ENCODE data around the gene VWA8. TPM values are rescaled to one million over a fixed set of nuclear protein-coding genes. Genes with fewer than 3 reads are reported as not detected.

VWA8 gene
- total and polyA plus RNA-seq, 4 donors: 7.1 to 50.3 (median 12.4) TPM

DNA sequence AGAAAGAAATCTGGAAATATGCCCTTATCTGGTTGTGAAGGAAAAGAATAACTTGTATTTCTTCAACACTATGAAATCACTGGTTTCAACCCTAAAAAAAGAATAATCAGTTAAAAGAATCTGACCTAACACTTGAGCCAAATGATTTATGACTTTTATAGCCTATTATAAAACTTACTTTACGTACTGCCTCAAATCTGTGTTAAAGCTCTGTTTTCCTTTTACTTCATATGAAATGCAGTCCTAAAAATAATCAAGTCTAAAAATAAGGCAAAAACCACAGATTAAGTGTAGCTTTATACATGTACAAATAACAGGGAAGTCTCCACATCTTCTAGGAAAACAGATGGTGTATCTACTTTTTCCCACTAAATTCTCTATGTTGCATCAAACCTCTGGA lies 101.3 kb downstream of the VWA8 start:
- H3K9me3 ChIP-seq (ENCODE audit: control insufficient read depth in 4 of 4, low read length in 3 of 4): no peaks in the 10 kb centered on the region
- peaks cover 5 to 14% (median 8%) of the 10 kb centered on the region in 4 donors for H3K36me3 ChIP-seq (ENCODE audit: control insufficient read depth in 4 of 4, insufficient read depth in 3 of 4, low read depth in 1 of 4, low read length in 3 of 4)
- no peak for TF ChIP-seq YY1 (IDR thresholded peaks at IDR 0.05)
- TF ChIP-seq HNF4G (IDR thresholded peaks at IDR 0.05): no peak
- no peak for TF ChIP-seq CTCF (IDR thresholded peaks at IDR 0.05; ENCODE audit: low read depth, low read length, missing input control)
- no peak for TF ChIP-seq JUND (IDR thresholded peaks at IDR 0.05)
- no peak for TF ChIP-seq FOXA2 (IDR thresholded peaks at IDR 0.05)
- TF ChIP-seq NR2F2 (IDR thresholded peaks at IDR 0.05): no peak
- TF ChIP-seq, protein P1, sequence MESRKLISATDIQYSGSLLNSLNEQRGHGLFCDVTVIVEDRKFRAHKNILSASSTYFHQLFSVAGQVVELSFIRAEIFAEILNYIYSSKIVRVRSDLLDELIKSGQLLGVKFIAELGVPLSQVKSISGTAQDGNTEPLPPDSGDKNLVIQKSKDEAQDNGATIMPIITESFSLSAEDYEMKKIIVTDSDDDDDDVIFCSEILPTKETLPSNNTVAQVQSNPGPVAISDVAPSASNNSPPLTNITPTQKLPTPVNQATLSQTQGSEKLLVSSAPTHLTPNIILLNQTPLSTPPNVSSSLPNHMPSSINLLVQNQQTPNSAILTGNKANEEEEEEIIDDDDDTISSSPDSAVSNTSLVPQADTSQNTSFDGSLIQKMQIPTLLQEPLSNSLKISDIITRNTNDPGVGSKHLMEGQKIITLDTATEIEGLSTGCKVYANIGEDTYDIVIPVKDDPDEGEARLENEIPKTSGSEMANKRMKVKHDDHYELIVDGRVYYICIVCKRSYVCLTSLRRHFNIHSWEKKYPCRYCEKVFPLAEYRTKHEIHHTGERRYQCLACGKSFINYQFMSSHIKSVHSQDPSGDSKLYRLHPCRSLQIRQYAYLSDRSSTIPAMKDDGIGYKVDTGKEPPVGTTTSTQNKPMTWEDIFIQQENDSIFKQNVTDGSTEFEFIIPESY (IDR thresholded peaks at IDR 0.05): no peak
- 83% methylated on average over 1 of the region's 1 CpG for WGBS
- no peaks in the 10 kb centered on the region for H3K27me3 ChIP-seq (ENCODE audit: control insufficient read depth in 4 of 4, insufficient read depth in 4 of 4, low read length in 3 of 4)
- H3K4me3 ChIP-seq (ENCODE audit: low read depth in 1 of 3, low read length in 3 of 3): no peak overlapping the region
- H3K4me1 ChIP-seq (ENCODE audit: control insufficient read depth in 4 of 4, insufficient read depth in 4 of 4, low read length in 3 of 4): no peaks in the 10 kb centered on the region
- H3K27ac ChIP-seq (ENCODE audit: low read depth in 1 of 2, low read length in 2 of 2): no peak overlapping the region
- H3K9ac ChIP-seq (ENCODE audit: low read depth in 1 of 2, low read length in 2 of 2): no peak overlapping the region
- no peak for DNase-seq (ENCODE audit: low spot score)

DNA sequence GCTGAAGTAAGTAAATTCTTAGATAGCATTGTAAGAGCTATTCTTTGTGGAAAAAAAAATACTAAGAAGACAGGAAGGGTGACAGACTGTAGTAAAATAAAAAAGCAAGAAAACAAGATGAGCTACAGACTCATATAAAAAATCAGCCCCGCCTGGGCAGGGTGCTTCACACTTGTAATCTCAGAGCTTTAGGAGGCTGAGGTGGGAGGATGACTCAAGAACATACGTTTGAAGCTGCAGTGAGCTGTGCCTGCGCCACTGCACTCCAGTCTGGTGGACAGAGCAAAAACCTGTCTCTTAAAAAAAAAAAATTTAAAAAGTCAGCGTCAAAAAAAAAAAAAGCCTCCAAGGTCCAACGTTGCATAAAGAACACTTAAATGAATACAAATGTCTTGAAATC lies 102.1 kb downstream of the VWA8 start:
- TF ChIP-seq, protein P2, sequence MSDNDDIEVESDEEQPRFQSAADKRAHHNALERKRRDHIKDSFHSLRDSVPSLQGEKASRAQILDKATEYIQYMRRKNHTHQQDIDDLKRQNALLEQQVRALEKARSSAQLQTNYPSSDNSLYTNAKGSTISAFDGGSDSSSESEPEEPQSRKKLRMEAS (IDR thresholded peaks at IDR 0.05): no peak
- no peak for TF ChIP-seq YY1 (IDR thresholded peaks at IDR 0.05)
- 93% methylated on average over 5 of the region's 5 CpGs for WGBS
- no peak overlapping the region for H3K27ac ChIP-seq (ENCODE audit: low read depth in 1 of 2, low read length in 2 of 2)
- peaks cover 5 to 17% (median 7%) of the 10 kb centered on the region in 4 donors for H3K36me3 ChIP-seq (ENCODE audit: control insufficient read depth in 4 of 4, insufficient read depth in 3 of 4, low read depth in 1 of 4, low read length in 3 of 4)
- no peak overlapping the region for H3K4me3 ChIP-seq (ENCODE audit: low read depth in 1 of 3, low read length in 3 of 3)
- H3K9ac ChIP-seq (ENCODE audit: low read depth in 1 of 2, low read length in 2 of 2): no peak overlapping the region
- no peaks in the 10 kb centered on the region for H3K4me1 ChIP-seq (ENCODE audit: control insufficient read depth in 4 of 4, insufficient read depth in 4 of 4, low read length in 3 of 4)
- H3K9me3 ChIP-seq (ENCODE audit: control insufficient read depth in 4 of 4, low read length in 3 of 4): no peaks in the 10 kb centered on the region
- H3K27me3 ChIP-seq (ENCODE audit: control insufficient read depth in 4 of 4, insufficient read depth in 4 of 4, low read length in 3 of 4): no peaks in the 10 kb centered on the region
- DNase-seq (ENCODE audit: low spot score): no peak

GRCh38 chr13:41854758-41855157 lies 106.2 kb downstream of the VWA8 start:
- no peak overlapping the region for H3K4me3 ChIP-seq (ENCODE audit: low read depth in 1 of 3, low read length in 3 of 3)
- no peak for DNase-seq (ENCODE audit: low spot score)
- H3K4me1 ChIP-seq (ENCODE audit: control insufficient read depth in 4 of 4, insufficient read depth in 4 of 4, low read length in 3 of 4): no peaks in the 10 kb centered on the region
- 95% methylated on average over 1 of the region's 1 CpG for WGBS
- no peak overlapping the region for H3K27ac ChIP-seq (ENCODE audit: low read depth in 1 of 2, low read length in 2 of 2)
- H3K36me3 ChIP-seq (ENCODE audit: control insufficient read depth in 4 of 4, insufficient read depth in 3 of 4, low read depth in 1 of 4, low read length in 3 of 4): peaks cover 3 to 11% (median 6%) of the 10 kb centered on the region in 4 donors
- H3K9me3 ChIP-seq (ENCODE audit: control insufficient read depth in 4 of 4, low read length in 3 of 4): no peaks in the 10 kb centered on the region
- H3K9ac ChIP-seq (ENCODE audit: low read depth in 1 of 2, low read length in 2 of 2): no peak overlapping the region
- no peaks in the 10 kb centered on the region for H3K27me3 ChIP-seq (ENCODE audit: control insufficient read depth in 4 of 4, insufficient read depth in 4 of 4, low read length in 3 of 4)
- TF ChIP-seq EGR1 (IDR thresholded peaks at IDR 0.05; ENCODE audit: low read depth in 2 of 2) (no peak), GABPA (IDR thresholded peaks at IDR 0.05 in 1 of 2, conservative IDR thresholded peaks at IDR 0.05 in 1 of 2) (no peak), SP1 (IDR thresholded peaks at IDR 0.05) (no peak), TAF1 (conservative IDR thresholded peaks at IDR 0.05) (no peak), HNF4G (IDR thresholded peaks at IDR 0.05) (no peak), FOXA1 (IDR thresholded peaks at IDR 0.05) (no peak), FOXA2 (IDR thresholded peaks at IDR 0.05) (no peak), HNF4A (conservative IDR thresholded peaks at IDR 0.05) (no peak), CTCF (IDR thresholded peaks at IDR 0.05; ENCODE audit: low read depth, low read length, missing input control) (no peak)
- TF ChIP-seq, protein P3, sequence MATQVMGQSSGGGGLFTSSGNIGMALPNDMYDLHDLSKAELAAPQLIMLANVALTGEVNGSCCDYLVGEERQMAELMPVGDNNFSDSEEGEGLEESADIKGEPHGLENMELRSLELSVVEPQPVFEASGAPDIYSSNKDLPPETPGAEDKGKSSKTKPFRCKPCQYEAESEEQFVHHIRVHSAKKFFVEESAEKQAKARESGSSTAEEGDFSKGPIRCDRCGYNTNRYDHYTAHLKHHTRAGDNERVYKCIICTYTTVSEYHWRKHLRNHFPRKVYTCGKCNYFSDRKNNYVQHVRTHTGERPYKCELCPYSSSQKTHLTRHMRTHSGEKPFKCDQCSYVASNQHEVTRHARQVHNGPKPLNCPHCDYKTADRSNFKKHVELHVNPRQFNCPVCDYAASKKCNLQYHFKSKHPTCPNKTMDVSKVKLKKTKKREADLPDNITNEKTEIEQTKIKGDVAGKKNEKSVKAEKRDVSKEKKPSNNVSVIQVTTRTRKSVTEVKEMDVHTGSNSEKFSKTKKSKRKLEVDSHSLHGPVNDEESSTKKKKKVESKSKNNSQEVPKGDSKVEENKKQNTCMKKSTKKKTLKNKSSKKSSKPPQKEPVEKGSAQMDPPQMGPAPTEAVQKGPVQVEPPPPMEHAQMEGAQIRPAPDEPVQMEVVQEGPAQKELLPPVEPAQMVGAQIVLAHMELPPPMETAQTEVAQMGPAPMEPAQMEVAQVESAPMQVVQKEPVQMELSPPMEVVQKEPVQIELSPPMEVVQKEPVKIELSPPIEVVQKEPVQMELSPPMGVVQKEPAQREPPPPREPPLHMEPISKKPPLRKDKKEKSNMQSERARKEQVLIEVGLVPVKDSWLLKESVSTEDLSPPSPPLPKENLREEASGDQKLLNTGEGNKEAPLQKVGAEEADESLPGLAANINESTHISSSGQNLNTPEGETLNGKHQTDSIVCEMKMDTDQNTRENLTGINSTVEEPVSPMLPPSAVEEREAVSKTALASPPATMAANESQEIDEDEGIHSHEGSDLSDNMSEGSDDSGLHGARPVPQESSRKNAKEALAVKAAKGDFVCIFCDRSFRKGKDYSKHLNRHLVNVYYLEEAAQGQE (IDR thresholded peaks at IDR 0.05): no peak
- TF ChIP-seq, protein P1 (IDR thresholded peaks at IDR 0.05): no peak
- TF ChIP-seq, protein P2 (IDR thresholded peaks at IDR 0.05): no peak
